HG02798 (cell line): ENCODE results near the gene CREB5.
A peak's percentile ranks its signal among the peaks of the same experiment; 100 is the strongest.

Experiments used
- ATAC-seq: cut with Tn5 transposase; IDR thresholded peaks from one replicate; pipeline ENCODE4 v1.9.1; 2021; ENCODE audit warnings: mild to moderate bottlenecking; ENCODE audit not compliant: unreplicated experiment, poor library complexity

Gene CREB5

GRCh38 chr7:28695300-28696295 lies 283.3 kb downstream of the CREB5 start:
- no peak for ATAC-seq

- no peak for ATAC-seq
Measured at GRCh38 chr7:28697913-28698563, 285.7 kb downstream of the CREB5 start.

DNA sequence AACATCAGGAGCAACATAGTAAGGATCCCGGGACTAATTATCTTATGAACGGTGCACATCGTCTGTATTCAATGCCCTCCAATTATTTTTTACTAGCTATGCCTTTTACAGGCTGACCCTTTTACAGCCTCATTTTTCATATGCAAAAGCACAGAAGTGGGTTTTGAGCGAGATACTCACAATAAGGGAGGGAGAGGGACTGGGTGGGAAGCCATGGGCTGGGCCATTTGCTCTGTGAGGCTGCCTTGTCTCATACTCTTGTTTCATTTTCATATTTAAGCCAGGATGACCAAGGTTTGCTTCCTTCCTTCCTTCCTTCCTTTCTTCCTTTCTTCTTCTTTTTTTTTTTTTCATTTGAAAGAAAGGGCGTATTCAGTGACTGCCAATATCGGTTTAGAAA lies 286.5 kb downstream of the CREB5 start:
- ATAC-seq = no peak

GRCh38 chr7:28700096-28700495 lies 287.8 kb downstream of the CREB5 start:
- ATAC-seq = no peak

- no peak for ATAC-seq
Measured at GRCh38 chr7:28700790-28701203, 288.5 kb downstream of the CREB5 start.

- ATAC-seq = no peak
Measured at GRCh38 chr7:28701731-28702130, 289.4 kb downstream of the CREB5 start.

- no peak for ATAC-seq
Measured at GRCh38 chr7:28702171-28702570, 289.9 kb downstream of the CREB5 start.

- no peak for ATAC-seq
Measured at GRCh38 chr7:28703037-28703765, 290.9 kb downstream of the CREB5 start.

DNA sequence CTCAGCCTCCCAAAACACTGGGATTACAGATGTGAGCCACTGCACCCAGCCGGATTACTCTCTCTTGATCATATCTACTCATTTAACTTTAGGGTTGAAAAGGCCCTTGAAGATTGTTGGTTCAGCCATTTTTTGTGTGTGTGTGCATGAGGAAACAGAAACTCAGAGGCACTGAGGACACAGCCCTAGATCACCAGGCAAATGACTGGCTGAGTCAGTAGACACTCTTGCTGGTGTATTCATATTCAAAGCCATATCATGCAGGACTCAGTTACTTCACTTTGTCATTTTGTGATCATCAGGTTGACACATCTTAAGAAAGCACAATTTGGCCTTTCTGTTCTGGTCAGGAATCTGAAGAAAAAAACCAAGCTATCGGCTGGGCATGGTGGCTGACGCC lies 292.4 kb downstream of the CREB5 start:
- ATAC-seq = no peak

- peak; percentile 87 for ATAC-seq
Measured at GRCh38 chr7:28705350-28705749, 293.0 kb downstream of the CREB5 start.

- ATAC-seq = no peak
Measured at GRCh38 chr7:28706584-28706983, 294.3 kb downstream of the CREB5 start.

GRCh38 chr7:28707291-28707690 lies 295.0 kb downstream of the CREB5 start:
- no peak for ATAC-seq

- no peak for ATAC-seq
Measured at GRCh38 chr7:28708033-28708951, 296.0 kb downstream of the CREB5 start.

- ATAC-seq = no peak
Measured at GRCh38 chr7:28709748-28710147, 297.4 kb downstream of the CREB5 start.

- no peak for ATAC-seq
Measured at GRCh38 chr7:28711114-28711513, 298.8 kb downstream of the CREB5 start.

DNA sequence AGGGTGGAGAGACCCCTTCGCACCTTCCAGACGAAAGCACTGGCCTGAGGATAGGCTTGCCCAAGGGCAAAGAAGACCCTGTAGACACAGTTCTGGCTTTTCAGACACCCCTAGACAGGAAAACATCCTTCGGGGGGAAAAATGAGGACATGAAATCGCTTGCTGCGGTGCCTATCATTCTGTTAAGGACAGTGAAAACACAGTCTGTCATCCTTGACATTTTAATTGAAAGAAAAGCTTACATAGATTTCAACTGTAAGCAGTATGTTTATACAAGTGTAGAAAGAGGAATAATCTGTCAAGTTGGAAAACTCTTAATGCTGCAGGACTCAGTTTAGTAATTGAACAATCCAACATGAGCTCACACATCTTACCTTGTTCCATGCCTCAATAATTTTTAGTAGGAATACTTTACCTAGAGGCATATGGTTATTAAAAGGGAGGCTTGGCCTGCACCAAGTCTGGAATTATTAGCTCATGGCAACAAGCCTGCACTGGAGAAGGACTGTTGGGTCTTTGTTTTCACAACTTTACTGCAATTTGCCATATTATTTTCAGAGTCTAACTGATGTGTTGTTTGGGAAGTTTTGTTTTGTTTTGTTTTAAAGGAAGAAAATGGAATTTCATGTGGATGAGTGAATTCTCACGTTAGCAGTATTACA lies 302.3 kb downstream of the CREB5 start:
- ATAC-seq = no peak

- no peak for ATAC-seq
Measured at GRCh38 chr7:28717445-28718054, 305.2 kb downstream of the CREB5 start.

DNA sequence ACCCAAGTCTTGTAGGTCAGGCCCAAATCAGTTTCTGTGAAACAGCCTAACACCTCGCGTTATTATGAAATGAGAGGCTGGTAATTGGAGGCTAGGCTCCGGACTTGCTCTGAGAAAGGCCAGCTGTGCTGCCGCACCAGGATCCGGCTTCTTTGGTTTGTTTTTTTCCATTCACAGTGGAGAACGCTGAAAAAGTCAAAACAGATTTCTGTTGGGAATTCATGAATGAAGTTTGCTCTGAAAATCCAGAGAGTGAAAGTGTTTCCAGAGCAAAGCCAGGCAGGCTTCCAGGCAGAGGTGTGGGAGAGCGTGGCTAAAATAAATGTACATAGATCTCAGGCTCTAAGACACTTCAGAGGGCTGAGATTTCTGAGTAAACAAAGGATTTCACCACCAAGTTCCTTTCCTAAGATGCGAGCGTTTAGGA lies 305.8 kb downstream of the CREB5 start:
- ATAC-seq = no peak

DNA sequence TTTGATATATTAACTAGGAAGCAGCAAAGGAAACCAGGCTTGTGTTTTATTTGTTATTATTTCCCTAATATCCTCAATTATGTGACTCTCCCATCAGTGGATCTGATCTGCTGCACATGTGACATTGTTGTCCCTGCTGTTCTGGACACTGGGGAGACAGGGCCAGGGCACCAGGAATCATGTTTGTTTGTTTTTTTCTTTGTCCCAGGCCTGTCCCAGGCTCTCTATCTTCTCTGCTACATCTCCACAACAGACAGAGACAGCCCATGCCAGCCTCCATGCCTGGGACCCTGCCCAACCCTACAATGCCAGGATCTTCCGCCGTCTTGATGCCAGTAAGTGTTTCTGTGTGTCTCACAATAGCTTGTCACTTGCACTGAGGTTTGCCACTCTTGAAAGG lies 306.2 kb downstream of the CREB5 start:
- no peak for ATAC-seq
